ENCODE measurements around the gene ASAH2B. TPM values are rescaled to one million over a fixed set of nuclear protein-coding genes. Genes with fewer than 3 reads are reported as not detected.
A peak's percentile ranks its signal among the peaks of the same experiment; 100 is the strongest.

The ASAH2B gene
- total and polyA plus RNA-seq, 2 of the 13 experiments (the other 11 are each of a cell fraction or from before 2014, with no cell fraction given): 4.2 to 4.6 TPM

DNA sequence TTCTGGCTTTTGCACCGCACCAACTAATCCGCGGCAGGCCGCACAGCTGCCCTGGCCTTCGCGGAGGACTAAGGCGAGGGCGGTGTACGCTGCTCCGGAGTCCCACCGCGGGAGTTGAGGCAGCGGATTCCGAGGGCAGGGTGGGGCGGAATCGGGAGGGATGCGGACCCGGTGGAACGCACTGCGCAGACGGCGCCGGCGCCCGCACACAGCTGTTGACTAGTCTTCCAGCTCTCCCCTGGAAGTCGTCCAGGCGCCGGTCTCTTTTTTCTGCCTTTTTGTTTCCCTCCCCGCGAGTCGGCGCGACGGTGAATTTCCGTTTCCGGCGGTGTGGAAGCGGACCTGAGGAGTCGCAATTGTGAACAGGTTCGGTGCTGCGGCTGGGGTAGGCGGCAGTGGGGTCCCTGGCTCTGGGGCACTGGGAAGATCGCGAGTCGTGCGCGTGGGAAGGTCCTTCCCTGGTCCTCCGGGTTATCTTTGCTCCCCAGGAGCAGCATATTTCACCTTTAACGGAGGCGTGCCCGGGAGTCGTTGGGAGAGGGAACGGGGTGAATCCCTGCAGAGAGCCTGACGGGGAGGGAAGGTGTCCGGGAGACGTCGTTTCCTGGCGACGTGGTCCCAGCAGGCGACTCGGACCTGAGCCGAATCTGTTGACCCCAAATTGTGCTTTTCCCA is at the start of gene ASAH2B (continued):
- TF ChIP-seq NR3C1 (CRISPR knock-in tag; IDR thresholded peaks at IDR 0.05) (no peak), ZFX (CRISPR knock-in tag; IDR thresholded peaks at IDR 0.05; ENCODE audit: low read depth) (peak; percentile 82), HOXA5 (CRISPR knock-in tag; IDR thresholded peaks at IDR 0.05) (no peak), MAFF (IDR thresholded peaks at IDR 0.05; ENCODE audit: low read depth, low read length) (no peak), SMARCC2 (IDR thresholded peaks at IDR 0.05) (no peak), KDM3A (CRISPR knock-in tag; IDR thresholded peaks at IDR 0.05; ENCODE audit: low read depth) (peak; percentile 67; the same call in 1 of the 2 replicates), NCOR1 (IDR thresholded peaks at IDR 0.05; ENCODE audit: borderline replicate concordance, low read length) (no peak), ZNF788 (CRISPR knock-in tag; IDR thresholded peaks at IDR 0.05; ENCODE audit: borderline replicate concordance) (peak; percentile 82), ZNF615 (CRISPR knock-in tag; IDR thresholded peaks at IDR 0.05; ENCODE audit: borderline replicate concordance) (no peak), SNAI1 (CRISPR knock-in tag; IDR thresholded peaks at IDR 0.05; ENCODE audit: borderline replicate concordance) (no peak), ZNF30 (CRISPR knock-in tag; IDR thresholded peaks at IDR 0.05) (no peak), ZNF547 (CRISPR knock-in tag; IDR thresholded peaks at IDR 0.05) (peak; percentile 34; the same call in 1 of the 2 replicates), PAX8 (CRISPR knock-in tag; IDR thresholded peaks at IDR 0.05; ENCODE audit: borderline replicate concordance) (no peak), RBM22 (optimal IDR thresholded peaks at IDR 0.05; ENCODE audit: low read length) (no peak), ZNF670 (CRISPR knock-in tag; IDR thresholded peaks at IDR 0.05; ENCODE audit: borderline replicate concordance) (no peak), RBM39 (IDR thresholded peaks at IDR 0.05; ENCODE audit: low read depth, low read length, poor library complexity, severe bottlenecking) (peak; percentile 79), GLI4 (CRISPR knock-in tag; IDR thresholded peaks at IDR 0.05; ENCODE audit: borderline replicate concordance) (no peak), KLF11 (CRISPR knock-in tag; IDR thresholded peaks at IDR 0.05) (peak; percentile 79; the same call in 1 of the 2 replicates)
- TF ChIP-seq, protein P1, sequence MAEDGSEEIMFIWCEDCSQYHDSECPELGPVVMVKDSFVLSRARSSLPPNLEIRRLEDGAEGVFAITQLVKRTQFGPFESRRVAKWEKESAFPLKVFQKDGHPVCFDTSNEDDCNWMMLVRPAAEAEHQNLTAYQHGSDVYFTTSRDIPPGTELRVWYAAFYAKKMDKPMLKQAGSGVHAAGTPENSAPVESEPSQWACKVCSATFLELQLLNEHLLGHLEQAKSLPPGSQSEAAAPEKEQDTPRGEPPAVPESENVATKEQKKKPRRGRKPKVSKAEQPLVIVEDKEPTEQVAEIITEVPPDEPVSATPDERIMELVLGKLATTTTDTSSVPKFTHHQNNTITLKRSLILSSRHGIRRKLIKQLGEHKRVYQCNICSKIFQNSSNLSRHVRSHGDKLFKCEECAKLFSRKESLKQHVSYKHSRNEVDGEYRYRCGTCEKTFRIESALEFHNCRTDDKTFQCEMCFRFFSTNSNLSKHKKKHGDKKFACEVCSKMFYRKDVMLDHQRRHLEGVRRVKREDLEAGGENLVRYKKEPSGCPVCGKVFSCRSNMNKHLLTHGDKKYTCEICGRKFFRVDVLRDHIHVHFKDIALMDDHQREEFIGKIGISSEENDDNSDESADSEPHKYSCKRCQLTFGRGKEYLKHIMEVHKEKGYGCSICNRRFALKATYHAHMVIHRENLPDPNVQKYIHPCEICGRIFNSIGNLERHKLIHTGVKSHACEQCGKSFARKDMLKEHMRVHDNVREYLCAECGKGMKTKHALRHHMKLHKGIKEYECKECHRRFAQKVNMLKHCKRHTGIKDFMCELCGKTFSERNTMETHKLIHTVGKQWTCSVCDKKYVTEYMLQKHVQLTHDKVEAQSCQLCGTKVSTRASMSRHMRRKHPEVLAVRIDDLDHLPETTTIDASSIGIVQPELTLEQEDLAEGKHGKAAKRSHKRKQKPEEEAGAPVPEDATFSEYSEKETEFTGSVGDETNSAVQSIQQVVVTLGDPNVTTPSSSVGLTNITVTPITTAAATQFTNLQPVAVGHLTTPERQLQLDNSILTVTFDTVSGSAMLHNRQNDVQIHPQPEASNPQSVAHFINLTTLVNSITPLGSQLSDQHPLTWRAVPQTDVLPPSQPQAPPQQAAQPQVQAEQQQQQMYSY (CRISPR knock-in tag; IDR thresholded peaks at IDR 0.05): 0 out of 2 replicates have a peak, but pooled peaks have one; percentile 38
- TF ChIP-seq, protein P2, sequence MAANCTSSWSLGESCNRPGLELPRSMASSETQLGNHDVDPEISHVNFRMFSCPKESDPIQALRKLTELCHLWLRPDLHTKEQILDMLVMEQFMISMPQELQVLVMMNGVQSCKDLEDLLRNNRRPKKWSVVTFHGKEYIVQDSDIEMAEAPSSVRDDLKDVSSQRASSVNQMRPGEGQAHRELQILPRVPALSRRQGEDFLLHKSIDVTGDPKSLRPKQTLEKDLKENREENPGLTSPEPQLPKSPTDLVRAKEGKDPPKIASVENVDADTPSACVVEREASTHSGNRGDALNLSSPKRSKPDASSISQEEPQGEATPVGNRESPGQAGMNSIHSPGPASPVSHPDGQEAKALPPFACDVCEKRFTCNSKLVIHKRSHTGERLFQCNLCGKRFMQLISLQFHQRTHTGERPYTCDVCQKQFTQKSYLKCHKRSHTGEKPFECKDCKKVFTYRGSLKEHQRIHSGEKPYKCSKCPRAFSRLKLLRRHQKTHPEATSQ (CRISPR knock-in tag; IDR thresholded peaks at IDR 0.05; ENCODE audit: borderline replicate concordance): no peak
- TF ChIP-seq, protein P3, sequence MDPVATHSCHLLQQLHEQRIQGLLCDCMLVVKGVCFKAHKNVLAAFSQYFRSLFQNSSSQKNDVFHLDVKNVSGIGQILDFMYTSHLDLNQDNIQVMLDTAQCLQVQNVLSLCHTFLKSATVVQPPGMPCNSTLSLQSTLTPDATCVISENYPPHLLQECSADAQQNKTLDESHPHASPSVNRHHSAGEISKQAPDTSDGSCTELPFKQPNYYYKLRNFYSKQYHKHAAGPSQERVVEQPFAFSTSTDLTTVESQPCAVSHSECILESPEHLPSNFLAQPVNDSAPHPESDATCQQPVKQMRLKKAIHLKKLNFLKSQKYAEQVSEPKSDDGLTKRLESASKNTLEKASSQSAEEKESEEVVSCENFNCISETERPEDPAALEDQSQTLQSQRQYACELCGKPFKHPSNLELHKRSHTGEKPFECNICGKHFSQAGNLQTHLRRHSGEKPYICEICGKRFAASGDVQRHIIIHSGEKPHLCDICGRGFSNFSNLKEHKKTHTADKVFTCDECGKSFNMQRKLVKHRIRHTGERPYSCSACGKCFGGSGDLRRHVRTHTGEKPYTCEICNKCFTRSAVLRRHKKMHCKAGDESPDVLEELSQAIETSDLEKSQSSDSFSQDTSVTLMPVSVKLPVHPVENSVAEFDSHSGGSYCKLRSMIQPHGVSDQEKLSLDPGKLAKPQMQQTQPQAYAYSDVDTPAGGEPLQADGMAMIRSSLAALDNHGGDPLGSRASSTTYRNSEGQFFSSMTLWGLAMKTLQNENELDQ (CRISPR knock-in tag; IDR thresholded peaks at IDR 0.05; ENCODE audit: borderline replicate concordance): no peak
- TF ChIP-seq, protein P4, sequence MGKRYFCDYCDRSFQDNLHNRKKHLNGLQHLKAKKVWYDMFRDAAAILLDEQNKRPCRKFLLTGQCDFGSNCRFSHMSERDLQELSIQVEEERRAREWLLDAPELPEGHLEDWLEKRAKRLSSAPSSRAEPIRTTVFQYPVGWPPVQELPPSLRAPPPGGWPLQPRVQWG (CRISPR knock-in tag; IDR thresholded peaks at IDR 0.05; ENCODE audit: borderline replicate concordance, low read depth): no peak

Measured in HepG2 (cell line).